ENCODE data around the gene B4GALNT4.

- TF ChIP-seq CTCF (IDR thresholded peaks at IDR 0.05) (no peak), POLR2A (IDR thresholded peaks at IDR 0.05; ENCODE audit: low read depth) (no peak)
Measured at GRCh38 chr11:405323-405953, 36.1 kb downstream of the B4GALNT4 start.

All from esophagus muscularis mucosa (tissue), 3 donors.